HFF-Myc (cell line): ENCODE data around the gene TKTL1.

Source experiments
- DNase-seq: peaks from one replicate; pipeline ENCODE4 v3.0.0-alpha.2; 2011; ENCODE audit warnings: low read depth; ENCODE audit errors: extremely low read depth
- H3K4me3 ChIP-seq: replicated peaks from 2 replicates; pipeline ENCODE4 v1.5.1; 2011; ENCODE audit warnings: low read depth, mild to moderate bottlenecking, control low read depth, low read length
- CTCF ChIP-seq: IDR thresholded peaks from 2 replicates; pipeline ENCODE4 v1.5.1; 2012; ENCODE audit warnings: mild to moderate bottlenecking, low read depth, low read length, control low read depth; ENCODE audit errors: missing control alignments

The TKTL1 gene

GRCh38 chrX:154350429-154351182, 55.0 kb downstream of the TKTL1 start:
- no peak for DNase-seq
- no peak overlapping the region for H3K4me3 ChIP-seq

GRCh38 chrX:154351183-154352011, 55.8 kb downstream of the TKTL1 start:
- no peak for DNase-seq
- TF ChIP-seq CTCF: no peak
- H3K4me3 ChIP-seq: no peak overlapping the region

More at GRCh38 chrX:154350429-154351182, 55.0 kb downstream of the TKTL1 start:
- no peak for TF ChIP-seq CTCF

GRCh38 chrX:154352012-154352401, 56.4 kb downstream of the TKTL1 start:
- DNase-seq: no peak
- H3K4me3 ChIP-seq: no peak overlapping the region
- no peak for TF ChIP-seq CTCF

GRCh38 chrX:154352466-154352865, 56.9 kb downstream of the TKTL1 start:
- no peak overlapping the region for H3K4me3 ChIP-seq
- DNase-seq: no peak
- no peak for TF ChIP-seq CTCF

GRCh38 chrX:154353172-154353843, 57.7 kb downstream of the TKTL1 start:
- DNase-seq: no peak
- TF ChIP-seq CTCF: no peak
- no peak overlapping the region for H3K4me3 ChIP-seq

GRCh38 chrX:154354013-154354412, 58.4 kb downstream of the TKTL1 start:
- DNase-seq: no peak
- no peak for TF ChIP-seq CTCF
- no peak overlapping the region for H3K4me3 ChIP-seq
